ENCODE results near the gene GTF2IRD1.
"Not testable (repeated sequence)": the region's sequence is repeated elsewhere in the genome, so short reads cannot be mapped to it uniquely, and the experiment has no call there.

Gene GTF2IRD1

GRCh38 chr7:74650055-74650454, 196.3 kb downstream of the GTF2IRD1 start:
- peak; percentile 74 to 81 for DNase-seq (ENCODE audit: low read depth in 2 of 2)

- not testable (repeated sequence) for DNase-seq (ENCODE audit: low read depth in 2 of 2)
These were observed 196.9 kb downstream of the GTF2IRD1 start for GRCh38 chr7:74650493-74651132.

GRCh38 chr7:74651133-74651504, 197.4 kb downstream of the GTF2IRD1 start:
- not testable (repeated sequence) for DNase-seq (ENCODE audit: low read depth in 2 of 2)
